HG03135 (cell line): ENCODE measurements around the gene FOXD4.
"Not testable (repeated sequence)": the region's sequence is repeated elsewhere in the genome, so short reads cannot be mapped to it uniquely, and the experiment has no call there.

ENCODE experiments used
- ATAC-seq: cut with Tn5 transposase; IDR thresholded peaks from one replicate; pipeline ENCODE4 v1.9.1; 2021; ENCODE audit warnings: mild to moderate bottlenecking, moderate library complexity; ENCODE audit not compliant: unreplicated experiment

FOXD4 gene

DNA sequence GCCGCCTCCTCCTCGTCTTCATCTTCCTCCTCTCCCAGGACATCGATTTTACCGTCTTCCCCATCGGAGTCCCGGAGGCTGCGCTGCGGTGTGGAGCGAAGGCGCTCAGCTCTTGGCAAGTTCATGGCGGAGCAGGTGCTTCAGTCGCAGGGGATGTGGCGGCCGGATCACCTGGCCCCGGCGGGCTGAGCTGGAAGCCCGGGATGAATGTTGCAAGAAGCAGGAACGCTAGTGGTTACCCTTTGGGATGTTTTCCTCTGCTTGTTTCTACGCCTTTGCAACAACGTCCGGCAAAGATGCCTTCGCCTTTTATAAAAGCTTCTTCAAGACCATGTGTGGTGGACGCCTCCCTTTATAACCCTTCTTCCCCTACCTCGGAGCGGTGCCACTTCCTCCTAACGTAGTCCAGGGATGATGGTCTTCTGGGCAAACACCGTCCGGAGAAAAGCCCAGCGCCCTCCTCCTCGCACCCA is at the start of gene FOXD4:
Gene FOXD4 (minus strand): TSS at position 423 of the 473 bp plus-strand sequence. CDS start 298 bp downstream, at position 125.
- not testable (repeated sequence) for ATAC-seq

DNA sequence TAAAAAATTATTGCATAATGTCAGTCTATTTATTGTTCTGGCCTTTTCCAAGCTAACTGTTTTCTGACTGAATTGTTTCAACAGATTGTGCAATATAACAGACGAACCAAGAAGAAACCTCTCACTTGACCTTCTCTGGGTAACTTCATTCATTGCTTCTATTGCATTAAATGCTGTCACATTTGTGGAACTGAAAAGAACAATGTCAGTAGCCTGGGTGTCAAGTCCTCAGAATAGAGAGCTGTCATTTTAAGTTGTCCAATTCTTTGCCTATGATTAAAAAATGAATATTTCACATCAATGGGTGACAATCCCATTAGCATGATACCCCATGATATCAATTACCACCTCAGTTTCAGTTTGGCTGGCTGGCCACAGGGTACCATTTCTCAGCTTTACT is 41.7 kb upstream of the FOXD4 start:
- not testable (repeated sequence) for ATAC-seq

DNA sequence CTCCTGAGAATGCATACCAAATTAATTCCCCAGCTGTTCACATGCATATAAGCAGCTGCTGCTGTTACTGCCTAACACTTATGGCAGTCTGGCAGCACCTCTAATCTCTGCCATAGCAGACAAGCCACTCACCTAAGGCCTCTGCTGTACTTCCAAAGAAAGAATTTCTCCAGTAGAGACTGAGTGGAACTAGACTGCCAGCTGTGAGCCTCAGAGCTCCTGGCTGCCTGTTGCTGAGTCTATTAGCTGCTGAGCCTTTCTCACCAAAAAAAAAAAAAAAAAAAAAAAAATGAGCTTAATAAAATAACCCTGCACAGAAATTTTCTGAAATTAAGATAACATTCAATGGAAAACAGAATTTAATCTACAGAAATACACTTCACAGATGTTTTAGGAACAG is 33.0 kb upstream of the FOXD4 start:
- ATAC-seq: not testable (repeated sequence)

DNA sequence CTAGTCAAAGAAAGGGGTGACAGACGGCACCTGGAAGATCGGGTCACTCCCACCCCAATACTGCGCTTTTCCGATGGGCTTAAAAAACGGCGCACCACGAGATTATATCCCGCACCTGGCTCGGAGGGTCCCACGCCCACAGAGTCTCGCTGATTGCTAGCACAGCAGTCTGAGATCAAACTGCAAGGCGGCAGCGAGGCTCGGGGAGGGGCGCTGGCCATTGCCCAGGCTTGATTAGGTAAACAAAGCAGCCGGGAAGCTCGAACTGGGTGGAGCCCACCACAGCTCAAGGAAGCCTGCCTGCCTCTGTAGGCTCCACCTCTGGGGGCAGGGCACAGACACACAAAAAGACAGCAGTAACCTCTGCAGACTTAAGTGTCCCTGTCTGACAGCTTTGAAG is 21.7 kb upstream of the FOXD4 start:
- ATAC-seq: not testable (repeated sequence)

DNA sequence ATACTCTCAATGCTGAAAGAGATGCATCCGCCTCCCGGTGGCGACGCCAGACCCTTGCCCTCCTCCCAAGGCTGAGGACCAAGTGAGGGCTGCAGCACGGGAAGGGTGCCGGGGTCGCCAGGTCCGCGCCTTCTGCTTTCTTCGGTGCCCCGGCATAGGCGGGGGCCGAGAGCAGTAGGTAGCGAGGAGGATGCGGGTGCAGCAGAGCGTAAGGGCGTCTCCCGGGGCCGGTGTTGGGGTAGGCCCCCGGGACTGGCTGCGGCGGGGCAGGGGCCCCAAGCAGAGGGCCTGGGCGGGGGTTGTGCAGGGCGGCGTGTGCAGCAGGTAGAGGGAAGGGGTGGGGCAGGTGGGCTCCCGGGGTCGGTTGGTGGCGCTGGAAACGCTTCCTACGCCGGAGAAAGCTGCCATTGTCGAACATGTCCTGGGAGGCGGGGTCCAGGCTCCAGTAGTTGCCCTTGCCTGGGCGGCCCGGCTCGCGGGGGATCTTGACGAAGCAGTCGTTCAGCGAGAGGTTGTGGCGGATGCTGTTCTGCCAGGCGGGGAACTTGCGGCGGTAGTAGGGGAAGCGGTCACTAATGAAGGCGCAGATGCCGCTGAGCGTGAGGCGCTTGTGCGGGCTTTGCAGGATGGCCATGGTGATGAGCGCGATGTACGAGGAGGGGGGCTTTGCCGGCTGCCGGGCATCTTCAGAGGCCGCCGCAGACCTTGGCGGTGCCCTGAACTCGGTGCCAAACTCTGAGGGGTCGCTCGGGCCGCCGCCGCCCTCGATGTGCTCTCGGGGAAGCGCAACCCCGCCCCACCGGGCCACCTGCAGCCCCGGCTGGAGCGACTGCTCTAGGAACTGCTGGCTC is 848 bp downstream of the FOXD4 start:
- not testable (repeated sequence) for ATAC-seq

DNA sequence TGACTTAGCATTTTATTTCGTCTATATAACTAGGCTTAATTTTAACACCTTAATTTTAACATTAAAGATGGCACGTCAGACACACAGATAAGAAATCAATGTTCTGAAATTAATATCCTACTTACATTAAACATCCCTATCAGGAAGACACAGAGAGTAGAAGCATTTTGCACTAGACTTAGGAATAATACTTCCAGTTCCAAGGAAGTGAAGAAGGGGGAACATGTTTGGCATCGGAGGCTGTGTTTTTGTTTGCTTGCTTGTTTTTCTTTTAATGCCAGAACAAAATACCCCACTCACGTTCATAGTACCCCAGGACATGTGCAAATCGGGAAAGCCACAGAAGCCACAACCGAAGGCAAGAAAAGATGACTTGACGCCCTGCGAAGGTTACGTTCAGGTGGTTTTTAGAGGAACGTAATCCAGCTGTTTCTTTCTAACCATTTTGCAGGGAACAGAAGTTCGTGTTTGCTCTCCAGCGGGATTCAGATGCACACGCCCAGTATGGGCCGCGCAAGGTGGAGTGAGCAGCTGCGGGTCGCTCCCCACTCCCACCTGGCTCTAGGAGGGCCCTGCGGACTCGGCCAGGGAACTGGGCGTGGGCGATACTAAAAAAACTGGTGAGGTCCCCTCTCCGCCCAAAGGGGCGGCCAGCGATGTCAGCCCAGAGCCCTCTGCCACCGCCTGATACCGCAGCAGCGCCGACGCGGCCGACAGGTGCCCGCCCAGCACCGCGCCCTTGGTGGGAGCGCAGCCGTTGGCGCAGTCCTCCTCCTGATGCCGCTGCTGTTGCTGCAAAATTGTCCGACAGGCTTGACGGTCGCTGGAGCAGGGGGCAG is 1.8 kb downstream of the FOXD4 start:
- ATAC-seq: not testable (repeated sequence)

DNA sequence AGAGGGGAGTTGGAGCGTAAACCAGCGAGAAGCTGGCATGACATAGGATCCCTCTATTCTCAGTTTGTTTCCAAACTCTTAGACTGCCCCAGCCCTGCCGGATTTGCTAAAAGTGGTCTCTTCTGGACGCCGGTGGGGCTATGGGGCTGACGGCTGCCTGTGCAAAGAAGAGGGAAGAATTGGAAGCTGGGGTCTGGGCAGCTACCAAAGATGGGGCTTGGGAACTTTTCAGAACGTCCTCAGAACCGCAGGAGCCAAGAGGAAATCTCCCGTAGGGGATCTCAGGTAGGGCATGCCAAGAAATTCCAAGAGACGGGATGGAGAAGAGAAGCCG is 3.1 kb downstream of the FOXD4 start:
- ATAC-seq: not testable (repeated sequence)

DNA sequence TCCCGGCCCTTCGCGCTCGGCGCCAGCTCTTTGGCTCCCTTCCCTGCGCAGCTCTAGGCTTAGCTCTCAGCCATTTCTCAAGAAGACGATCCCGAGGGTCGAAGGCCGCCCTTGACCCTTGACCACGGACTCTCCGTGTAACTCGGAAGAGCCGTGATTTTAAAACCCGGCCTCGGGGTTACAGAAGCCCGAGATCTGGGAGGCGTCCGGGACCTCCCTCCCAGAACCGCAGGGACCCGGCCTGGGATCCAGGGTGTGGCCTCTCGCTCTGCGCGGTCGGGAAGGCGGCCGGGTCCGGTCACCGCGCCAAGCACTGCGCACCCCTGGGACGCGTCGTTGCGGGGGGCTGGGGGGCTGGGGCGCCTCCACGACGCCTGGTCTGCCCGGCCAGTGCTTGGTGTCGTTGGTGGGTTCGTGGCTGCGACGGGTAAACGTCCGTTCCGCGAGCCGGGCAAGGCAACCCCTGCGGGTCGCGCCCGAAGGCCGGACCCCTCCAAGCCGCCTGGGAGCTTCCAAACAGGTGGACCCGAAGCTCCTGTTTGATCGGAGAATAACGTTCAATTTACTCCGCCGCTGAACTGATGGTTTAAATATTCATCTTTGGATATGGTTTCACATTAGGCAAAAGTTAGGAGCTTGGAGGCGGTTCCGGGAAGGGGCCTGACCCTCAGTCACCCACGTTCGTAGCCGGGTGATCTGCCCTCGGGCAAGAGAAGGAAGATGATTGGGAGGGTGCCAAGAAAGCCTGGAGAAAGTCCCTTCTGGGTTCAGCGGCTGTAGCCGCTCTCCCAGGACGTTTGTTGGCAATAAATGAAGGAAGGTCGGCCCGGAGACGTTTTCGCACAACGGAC is 3.7 kb downstream of the FOXD4 start:
- ATAC-seq: peak; percentile 17

DNA sequence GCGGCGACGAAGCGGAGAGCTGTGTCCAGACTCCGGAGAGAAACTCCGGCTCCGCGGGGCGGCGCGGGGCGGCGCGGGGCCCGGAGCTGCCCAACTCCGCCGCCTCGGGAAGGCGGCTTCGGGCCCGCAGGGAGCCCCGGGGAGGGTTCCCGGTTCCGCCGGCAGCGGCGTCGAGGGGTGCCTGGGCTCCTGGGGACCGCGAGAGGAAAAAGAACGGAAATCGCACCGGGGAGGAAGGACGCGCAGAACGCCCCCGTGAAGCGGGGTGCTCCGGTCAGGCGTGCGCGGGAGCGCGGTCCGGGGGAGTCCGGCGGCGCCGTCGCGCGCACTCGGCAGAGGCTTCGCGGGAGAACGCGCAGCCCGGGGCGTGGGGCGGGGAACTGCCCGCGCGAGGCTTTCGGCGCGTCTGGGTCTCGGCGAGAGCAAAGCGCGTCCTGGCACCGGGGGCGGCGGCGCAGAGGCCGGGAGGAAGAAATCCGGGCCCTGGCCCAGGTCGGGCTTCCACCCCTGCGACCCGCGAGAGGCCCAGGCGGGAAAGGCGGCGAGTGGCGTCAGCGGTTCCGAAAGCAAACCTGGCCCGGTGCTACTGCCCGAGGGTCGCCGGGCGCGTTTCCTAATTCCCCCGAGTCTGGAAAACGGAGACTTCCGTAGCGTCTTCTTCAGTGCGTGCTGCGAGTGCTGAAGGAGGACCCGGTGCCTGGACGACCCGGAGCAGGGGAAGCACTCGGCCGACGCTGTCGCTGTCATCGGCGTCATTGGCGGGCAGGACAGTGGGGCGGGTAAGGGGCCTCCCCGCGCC is 4.5 kb downstream of the FOXD4 start:
- peak; percentile 53 for ATAC-seq

DNA sequence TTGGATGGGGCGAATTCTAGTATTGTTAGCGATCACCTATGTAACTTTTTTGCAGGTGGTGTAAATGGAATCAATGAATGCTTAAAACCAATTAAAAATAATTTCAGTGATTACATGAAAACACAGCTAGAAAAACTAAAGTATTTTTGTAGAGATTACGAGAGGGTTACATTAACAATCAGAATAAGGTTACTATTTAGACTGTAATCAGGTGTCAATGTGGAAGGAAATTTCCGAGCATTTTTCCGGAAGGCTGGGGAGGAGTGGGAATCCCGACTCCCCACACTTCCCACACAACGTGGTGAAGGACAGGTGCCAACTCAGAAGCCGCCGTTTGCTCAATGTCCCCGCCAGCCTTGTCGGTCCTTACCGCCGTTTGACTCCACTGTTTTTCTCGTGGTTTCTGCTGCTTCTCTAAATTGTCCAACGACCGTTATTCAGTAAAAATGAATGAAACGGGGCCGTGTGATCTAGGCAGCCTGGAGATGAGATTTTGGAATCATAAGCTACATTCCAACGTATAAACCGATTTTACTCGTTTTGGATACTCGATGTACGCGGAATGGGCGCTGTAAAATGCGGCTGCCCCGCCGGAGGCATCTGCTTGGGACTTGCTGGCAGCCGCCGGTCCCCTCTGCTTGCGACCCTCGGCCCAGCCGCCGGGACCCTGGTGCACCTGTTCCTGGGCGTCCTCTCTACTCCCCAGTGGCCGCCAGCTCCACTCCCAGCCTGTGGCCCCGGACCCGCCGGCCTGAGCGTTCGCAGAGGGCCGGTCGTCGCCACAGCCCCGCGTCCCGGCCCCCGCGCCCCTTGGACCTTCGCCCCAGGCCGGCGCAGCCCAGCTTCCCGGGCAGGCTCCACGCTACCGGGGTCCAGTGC is 5.4 kb downstream of the FOXD4 start:
- not testable (repeated sequence) for ATAC-seq

DNA sequence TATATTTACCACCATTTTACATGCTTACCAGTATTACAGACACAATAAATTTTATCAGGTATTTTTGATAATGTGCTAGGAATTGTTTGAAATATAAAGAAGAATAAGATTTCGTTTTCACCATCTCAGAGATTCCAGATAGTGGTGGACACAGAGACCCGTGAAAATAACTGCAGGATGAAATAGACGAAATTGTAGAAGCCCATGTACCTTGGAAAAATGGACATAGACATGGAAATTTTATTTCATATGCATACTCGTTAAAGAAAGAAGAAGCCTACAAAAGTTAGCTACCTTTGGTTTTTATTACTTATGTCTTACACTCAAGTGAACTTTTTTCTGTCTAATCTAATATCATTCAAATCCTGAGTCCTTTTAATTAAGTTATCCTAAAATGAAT is 7.5 kb downstream of the FOXD4 start:
- not testable (repeated sequence) for ATAC-seq

DNA sequence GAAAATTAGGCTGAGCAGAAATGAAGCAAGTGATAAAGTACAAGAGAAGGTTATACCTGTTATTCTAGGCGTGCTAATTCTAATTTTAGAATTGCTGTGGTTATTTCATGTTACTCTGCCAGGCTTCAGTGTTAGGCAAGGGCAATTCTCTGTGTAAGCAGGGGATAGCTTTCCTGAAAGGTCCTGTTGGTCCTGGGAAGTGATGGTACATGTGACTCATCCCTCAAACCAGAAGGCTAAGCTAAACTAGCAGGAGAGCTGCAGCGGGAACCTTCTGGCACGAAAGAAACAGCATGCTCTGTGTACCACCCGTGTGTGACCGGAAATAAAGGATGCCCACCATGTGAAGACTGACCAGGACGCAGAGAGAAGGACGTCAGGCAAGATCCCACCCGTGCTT is 8.7 kb downstream of the FOXD4 start:
- ATAC-seq: not testable (repeated sequence)

DNA sequence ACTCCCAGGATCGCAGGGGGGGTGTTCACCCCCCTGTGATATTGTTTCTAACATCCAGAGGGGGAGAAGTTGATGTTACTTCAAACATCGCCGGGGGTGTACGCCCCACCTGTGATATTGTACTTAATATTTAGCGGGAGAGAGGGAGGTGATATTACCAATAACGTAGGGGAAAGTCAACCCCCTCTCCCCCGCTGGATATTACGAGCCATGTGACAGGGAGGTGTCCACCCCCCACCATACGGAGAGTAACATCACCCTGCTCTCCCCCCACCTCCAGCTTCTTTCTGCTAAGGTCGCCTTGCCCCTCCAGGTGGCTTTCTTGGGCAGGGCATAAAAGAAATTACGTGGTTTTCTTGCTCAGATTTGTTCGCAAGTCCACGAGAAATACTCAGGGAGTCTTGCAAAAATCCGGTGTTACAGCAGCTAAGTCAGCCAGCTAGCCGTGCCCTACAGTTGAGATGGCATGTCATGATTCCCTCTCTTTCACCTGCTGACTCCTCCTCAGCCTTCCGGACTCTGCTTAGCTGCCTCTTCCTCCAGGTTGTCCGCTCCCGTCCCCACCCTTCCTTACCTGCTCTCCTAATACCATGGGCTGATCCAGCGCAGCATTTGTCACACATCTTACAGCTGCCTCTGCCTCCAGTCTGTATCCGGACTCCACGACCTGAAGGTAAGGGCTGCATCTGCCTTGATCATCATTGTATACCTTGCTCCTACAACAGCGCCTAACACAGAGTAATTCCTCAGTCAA is 9.3 kb downstream of the FOXD4 start:
- not testable (repeated sequence) for ATAC-seq

DNA sequence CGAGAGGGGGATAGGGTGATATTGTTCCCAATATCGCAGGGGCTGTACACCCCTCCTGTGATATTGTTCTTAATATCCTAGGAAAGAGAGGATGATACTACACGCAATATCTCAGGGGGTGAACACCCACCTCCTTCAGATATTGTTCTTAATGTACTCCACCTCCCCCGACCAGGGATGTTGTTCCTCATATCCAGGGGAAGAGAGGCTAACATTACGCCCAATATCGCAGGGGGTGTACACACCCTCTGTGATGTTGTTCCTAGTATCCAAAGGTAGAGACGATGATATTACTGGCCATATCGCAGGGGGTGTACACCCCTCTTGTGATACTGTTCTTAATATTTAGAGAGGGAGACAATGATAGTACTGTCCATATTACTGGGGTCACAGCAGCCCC is 12.2 kb downstream of the FOXD4 start:
- ATAC-seq: not testable (repeated sequence)

DNA sequence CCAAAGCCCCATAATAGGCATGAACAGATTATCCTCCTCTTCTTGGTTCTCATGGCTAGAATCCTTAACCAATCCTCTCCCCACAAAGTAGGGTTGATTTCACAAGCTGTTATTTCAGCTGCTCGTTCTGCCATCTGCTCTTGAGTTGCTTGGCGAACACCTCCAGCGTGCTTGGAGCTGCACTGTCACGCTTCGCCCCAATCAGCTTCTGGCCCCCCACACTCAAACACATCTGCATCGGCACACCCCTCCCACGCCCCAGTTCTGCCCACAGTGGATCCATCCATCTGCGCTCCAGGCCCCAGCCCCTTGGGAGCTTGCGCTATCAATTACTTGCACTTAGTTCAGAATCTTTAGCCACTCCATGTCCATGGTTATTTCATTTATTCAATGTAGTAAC is 17.8 kb downstream of the FOXD4 start:
- ATAC-seq: not testable (repeated sequence)

DNA sequence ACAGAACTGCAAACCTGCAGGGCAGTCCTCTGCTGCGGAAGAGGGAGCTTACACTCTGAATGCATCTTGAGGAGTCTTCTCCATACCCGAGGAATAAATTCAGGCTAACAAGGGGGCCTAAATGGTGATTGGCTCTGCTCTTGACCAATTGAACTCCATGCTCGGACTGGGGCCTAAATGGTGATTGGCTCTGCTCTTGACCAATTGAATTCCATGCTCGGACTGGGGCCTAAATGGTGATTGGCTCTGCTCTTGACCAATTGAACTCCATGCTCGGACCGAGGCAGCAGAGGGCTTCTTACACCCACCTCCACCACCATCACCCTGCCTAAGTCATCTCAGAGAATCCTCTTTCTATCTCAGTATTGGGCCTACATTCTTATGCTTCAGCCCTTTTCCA is 18.4 kb downstream of the FOXD4 start:
- not testable (repeated sequence) for ATAC-seq

DNA sequence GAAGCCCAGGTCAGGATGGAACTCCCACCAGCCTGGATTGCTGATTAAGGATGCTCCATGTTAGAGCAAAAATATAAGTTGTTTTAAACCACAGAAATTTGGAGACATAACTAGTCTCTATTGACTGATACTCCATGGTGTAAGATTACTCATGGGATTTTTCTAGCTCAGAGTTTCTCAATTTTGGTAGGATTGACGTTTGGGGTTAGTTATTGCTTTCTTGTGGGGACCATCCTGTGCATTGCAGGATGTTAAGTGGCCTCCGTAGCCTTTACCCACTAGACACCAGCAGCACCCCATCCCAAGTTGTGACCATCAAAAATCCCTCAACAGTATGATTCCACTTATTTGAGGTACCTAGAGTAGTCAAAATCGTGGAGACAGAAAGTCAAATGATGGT is 19.4 kb downstream of the FOXD4 start:
- ATAC-seq: not testable (repeated sequence)

DNA sequence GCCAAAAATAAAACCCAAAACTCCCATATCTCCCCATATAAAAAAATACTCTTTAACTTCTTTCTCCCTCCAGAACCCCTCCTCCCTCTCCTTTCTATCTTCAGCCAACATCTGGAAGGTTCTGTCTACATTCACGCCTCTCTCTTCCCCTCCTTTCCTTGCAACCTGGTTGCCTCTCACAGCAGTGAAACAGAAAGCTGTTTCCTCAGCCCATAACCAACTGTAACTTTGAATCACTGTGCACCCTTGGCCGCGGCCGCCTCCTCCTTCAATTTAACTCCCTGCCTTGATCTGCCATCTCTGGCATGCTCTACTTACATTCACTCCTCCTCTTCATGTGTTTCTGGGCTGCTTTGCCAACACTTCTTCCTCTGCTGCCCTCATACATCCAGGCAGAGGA is 23.2 kb downstream of the FOXD4 start:
- not testable (repeated sequence) for ATAC-seq
